ENCODE measurements around the gene GTPBP4.

GTPBP4 gene

DNA sequence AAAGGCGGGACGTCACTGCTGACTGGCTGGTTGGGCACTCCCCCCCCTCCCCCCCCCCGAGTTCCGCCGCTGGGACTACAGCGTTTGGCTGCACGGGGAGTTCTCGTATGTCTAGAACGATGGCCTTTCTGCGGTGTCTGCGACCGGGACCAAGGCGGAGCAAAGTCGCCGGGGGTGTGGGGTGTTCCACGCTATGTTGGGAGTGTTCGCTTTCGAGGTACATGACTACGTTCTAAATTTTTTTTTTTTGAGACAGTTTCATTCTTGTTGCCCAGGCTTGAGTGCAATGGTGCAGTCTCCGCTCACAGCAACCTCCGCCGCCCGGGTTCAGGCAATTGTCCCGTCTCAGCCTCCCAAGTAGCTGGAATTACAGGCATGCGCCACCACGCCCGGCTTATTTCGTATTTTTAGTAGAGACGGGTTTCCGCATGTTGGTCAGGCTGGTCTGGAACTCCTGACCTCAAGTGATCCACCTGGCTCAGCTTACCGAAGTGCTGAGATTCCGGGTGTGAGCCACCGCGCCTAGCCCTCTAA lies 61.3 kb downstream of the GTPBP4 start:
- Histone ChIP-seq H3K36me3 (ENCODE audit: insufficient read depth, low read length) (peaks cover 15% of the 10 kb centered on the region), H3K4me3 (ENCODE audit: low read length) (peak overlapping the region; percentile 91), H3K9me3 (replicated peaks; ENCODE audit: low read length) (no peaks in the 10 kb centered on the region), H3K4me2 (ENCODE audit: low read length) (peak overlapping the region; percentile 85), H3K9ac (ENCODE audit: low read depth, low read length) (peak overlapping the region; percentile 95), H3K27me3 (ENCODE audit: control insufficient read depth, insufficient read depth, low read length) (no peaks in the 10 kb centered on the region), H3K4me1 (ENCODE audit: control insufficient read depth, insufficient read depth, low read length) (peaks cover 24% of the 10 kb centered on the region)

DNA sequence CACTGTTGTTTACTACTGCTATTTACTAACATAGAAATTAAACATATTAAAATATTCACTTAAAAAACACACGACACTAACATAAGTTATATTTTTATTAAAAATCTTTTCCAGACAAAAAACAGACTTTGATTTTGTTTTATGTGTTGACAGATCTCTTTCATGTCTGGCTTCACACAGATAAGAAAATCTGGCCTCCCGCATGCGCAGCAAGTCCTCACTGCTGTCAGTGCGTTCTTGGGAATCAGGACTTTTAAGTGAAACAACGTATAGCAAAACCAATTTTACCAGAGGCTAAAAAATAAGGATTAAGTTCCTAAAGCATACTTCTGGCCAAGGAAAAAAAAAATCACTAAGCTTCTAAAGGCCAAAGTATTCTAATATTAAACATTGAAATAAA lies 61.9 kb downstream of the GTPBP4 start:
- no peaks in the 10 kb centered on the region for H3K27me3 ChIP-seq (ENCODE audit: control insufficient read depth, insufficient read depth, low read length)
- H3K4me1 ChIP-seq (ENCODE audit: control insufficient read depth, insufficient read depth, low read length), result peaks cover 24% of the 10 kb centered on the region
- H3K9me3 ChIP-seq (replicated peaks; ENCODE audit: low read length), result no peaks in the 10 kb centered on the region
- H3K36me3 ChIP-seq (ENCODE audit: insufficient read depth, low read length), result peaks cover 15% of the 10 kb centered on the region
- H3K4me3 ChIP-seq (ENCODE audit: low read length), result peak overlapping the region; percentile 91
- peak overlapping the region; percentile 95 for H3K9ac ChIP-seq (ENCODE audit: low read depth, low read length)
- H3K4me2 ChIP-seq (ENCODE audit: low read length), result peak overlapping the region; percentile 85

DNA sequence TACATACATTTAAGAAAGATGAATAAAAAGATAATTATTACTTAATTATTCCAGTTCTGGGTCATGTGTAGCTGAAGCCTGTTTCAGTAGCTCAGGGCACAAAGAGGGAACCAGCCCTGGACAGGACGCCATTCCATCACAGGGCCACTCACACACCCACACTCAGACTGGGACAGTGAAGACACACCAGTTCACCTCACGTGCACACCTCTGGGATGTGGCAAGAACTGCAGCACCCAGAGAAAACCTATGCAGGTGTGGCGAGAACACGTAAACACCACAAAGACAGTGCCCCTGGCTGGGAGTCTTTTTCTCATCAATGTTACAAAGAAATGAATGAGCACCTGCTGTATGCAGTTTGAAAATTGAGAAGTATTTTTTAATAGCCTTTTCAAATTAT lies 62.3 kb downstream of the GTPBP4 start:
- Histone ChIP-seq H3K4me1 (ENCODE audit: control insufficient read depth, insufficient read depth, low read length) (peaks cover 27% of the 10 kb centered on the region), H3K27me3 (ENCODE audit: control insufficient read depth, insufficient read depth, low read length) (no peaks in the 10 kb centered on the region), H3K4me3 (ENCODE audit: low read length) (peak overlapping the region; percentile 91), H3K9ac (ENCODE audit: low read depth, low read length) (peak overlapping the region; percentile 95), H3K9me3 (replicated peaks; ENCODE audit: low read length) (no peaks in the 10 kb centered on the region), H3K4me2 (ENCODE audit: low read length) (peak overlapping the region; percentile 85), H3K36me3 (ENCODE audit: insufficient read depth, low read length) (peaks cover 15% of the 10 kb centered on the region)

DNA sequence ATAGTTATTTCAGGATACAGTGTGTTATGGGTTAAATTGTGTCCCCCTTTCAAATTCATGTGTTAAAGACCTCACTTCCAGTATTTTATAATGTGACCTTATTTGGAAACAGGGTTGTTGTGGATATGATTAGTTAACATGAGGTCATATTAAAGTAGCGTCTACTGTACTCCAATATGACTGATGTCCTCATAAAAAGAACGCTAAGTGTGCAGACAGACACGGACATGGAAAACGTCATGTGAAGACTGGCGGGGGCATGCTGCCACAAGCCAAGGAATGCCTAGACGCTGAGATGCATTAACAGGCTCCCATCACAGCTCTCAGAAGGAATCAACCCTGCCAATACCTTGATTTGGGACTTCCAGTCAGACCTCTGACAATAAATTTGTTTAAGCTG lies 66.5 kb downstream of the GTPBP4 start:
- peak overlapping the region; percentile 87 for H3K4me2 ChIP-seq (ENCODE audit: low read length)
- peak overlapping the region; percentile 98 for H3K4me3 ChIP-seq (ENCODE audit: low read length)
- peaks cover 32% of the 10 kb centered on the region for H3K4me1 ChIP-seq (ENCODE audit: control insufficient read depth, insufficient read depth, low read length)
- no peaks in the 10 kb centered on the region for H3K9me3 ChIP-seq (replicated peaks; ENCODE audit: low read length)
- no peaks in the 10 kb centered on the region for H3K27me3 ChIP-seq (ENCODE audit: control insufficient read depth, insufficient read depth, low read length)
- peaks cover 23% of the 10 kb centered on the region for H3K36me3 ChIP-seq (ENCODE audit: insufficient read depth, low read length)
- peak overlapping the region; percentile 100 for H3K9ac ChIP-seq (ENCODE audit: low read depth, low read length)

DNA sequence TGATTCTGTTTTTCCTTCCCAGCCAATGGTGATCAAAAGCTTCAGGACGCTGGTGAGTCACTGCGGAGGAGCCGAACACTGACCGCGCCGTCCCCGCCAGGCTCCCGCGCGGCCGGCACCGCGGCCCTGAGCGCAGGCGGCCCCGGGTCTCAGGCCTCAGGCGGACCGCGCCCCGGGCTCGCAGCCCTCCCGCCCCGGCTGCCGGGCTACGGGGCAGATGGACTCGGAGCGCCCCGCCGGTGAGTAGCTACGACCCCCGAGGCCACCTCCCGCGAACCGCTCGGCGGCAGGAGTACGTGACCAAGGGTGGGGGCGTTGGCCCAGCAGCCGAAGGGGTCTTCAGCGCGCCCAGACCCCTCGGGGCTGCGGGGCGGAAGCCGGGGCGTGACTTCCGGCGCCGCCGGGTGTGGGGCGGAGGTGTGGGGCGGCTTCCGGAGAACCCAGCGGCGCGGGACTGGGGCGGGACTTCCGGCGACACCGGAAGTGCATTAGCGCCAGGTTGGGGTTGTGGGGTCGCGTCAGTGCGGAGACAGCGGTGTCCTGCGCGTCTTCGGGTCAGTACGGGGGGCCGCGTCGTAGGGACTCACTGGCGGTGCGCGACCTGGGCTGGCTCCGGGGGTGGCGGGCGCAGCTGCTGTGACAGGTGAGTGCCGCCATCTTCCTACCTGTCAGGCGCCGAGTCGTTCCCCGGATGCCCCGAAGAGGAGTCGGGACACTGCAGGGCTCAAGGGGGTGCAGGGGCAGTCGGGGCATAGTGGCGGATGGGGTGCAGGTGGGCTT lies 68.3 kb downstream of the GTPBP4 start, which contains the start of gene WDR37:
Gene WDR37, plus strand, starts transcription at position 60 of the 780 bp plus-strand sequence. CDS start 15,771 bp downstream, outside the sequence.
- Histone ChIP-seq H3K36me3 (ENCODE audit: insufficient read depth, low read length) (peaks cover 20% of the 10 kb centered on the region), H3K4me2 (ENCODE audit: low read length) (peak within 1 kb of the TSS; percentile 87), H3K27me3 (ENCODE audit: control insufficient read depth, insufficient read depth, low read length) (no peaks in the 10 kb centered on the region), H3K4me1 (ENCODE audit: control insufficient read depth, insufficient read depth, low read length) (peaks cover 23% of the 10 kb centered on the region), H3K4me3 (ENCODE audit: low read length) (peak within 1 kb of the TSS; percentile 98), H3K9ac (ENCODE audit: low read depth, low read length) (peak within 1 kb of the TSS; percentile 100), H3K9me3 (replicated peaks; ENCODE audit: low read length) (no peaks in the 10 kb centered on the region)

DNA sequence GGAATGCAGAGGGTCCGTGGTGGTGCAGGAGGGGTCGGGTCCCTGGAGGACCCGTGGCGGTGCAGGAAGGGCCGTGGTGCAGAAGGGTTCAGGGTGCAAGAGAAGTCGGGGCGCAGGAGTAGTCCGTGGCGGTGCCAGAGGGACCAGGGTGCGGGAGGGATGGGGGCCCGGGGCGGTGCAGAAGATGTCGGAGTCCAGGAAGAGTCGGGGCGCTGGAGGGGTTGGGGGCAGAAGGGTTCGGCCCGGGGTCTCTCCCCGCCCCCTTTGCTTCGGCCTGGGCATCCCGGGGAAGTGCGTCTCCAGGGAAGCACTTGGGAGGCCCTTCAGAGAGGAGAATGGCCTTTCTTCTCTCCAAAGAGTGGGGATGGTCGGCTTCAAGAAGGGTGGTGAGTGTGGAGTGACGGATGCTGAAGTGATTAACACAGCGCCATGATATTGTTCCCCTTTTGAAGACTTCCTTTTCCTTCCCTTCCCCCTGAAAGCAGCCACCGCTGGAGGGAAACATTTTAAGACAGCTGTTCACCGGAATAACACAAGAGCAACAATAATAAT lies 68.9 kb downstream of the GTPBP4 start:
- Histone ChIP-seq H3K4me2 (ENCODE audit: low read length) (peak overlapping the region; percentile 87), H3K36me3 (ENCODE audit: insufficient read depth, low read length) (peaks cover 20% of the 10 kb centered on the region), H3K9ac (ENCODE audit: low read depth, low read length) (peak overlapping the region; percentile 100), H3K9me3 (replicated peaks; ENCODE audit: low read length) (no peaks in the 10 kb centered on the region), H3K4me1 (ENCODE audit: control insufficient read depth, insufficient read depth, low read length) (peaks cover 23% of the 10 kb centered on the region), H3K4me3 (ENCODE audit: low read length) (peak overlapping the region; percentile 98), H3K27me3 (ENCODE audit: control insufficient read depth, insufficient read depth, low read length) (no peaks in the 10 kb centered on the region)

DNA sequence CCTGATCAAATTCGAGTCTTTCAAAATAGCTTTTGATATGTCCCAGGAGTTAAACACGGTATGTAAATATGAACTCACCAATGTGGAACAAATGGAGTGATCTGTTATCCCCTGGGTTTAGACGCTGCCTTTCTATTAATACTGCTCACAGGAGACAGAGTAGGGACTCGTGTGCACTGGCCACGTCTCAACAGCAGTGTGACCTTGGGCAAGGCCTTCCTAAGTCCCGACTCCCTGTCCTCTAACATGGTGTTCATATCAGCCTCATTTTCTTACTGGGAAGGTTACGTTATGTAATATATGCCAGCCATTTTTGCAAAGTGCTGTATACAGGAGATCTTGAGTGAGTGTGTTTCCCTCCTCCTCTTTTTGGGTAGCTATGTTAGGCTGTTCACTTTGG lies 69.8 kb downstream of the GTPBP4 start:
- Histone ChIP-seq H3K4me3 (ENCODE audit: low read length) (peak overlapping the region; percentile 98), H3K4me1 (ENCODE audit: control insufficient read depth, insufficient read depth, low read length) (peaks cover 23% of the 10 kb centered on the region), H3K36me3 (ENCODE audit: insufficient read depth, low read length) (peaks cover 12% of the 10 kb centered on the region), H3K4me2 (ENCODE audit: low read length) (peak overlapping the region; percentile 87), H3K9ac (ENCODE audit: low read depth, low read length) (no peak overlapping the region), H3K27me3 (ENCODE audit: control insufficient read depth, insufficient read depth, low read length) (no peaks in the 10 kb centered on the region), H3K9me3 (replicated peaks; ENCODE audit: low read length) (no peaks in the 10 kb centered on the region)

DNA sequence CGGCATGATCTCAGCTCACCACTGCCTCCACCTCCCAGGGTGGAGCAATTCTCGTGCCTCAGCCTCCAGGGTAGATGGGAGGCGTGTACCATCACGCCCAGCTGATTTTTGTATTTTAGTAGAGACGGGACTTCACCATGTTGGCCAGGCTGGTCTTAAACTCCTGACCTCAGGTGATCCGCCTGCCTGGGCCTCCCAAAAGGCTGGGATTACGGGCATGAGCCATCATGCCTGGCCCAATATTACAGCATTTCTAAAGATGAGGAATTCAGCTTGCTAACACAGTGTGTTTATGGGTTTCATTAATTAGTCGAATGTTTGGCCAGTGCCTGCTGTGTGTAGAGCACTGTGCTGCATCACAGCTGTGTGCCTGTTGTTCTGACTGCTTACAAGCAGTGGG lies 71.7 kb downstream of the GTPBP4 start:
- no peak overlapping the region for H3K9ac ChIP-seq (ENCODE audit: low read depth, low read length)
- peaks cover 14% of the 10 kb centered on the region for H3K4me1 ChIP-seq (ENCODE audit: control insufficient read depth, insufficient read depth, low read length)

DNA sequence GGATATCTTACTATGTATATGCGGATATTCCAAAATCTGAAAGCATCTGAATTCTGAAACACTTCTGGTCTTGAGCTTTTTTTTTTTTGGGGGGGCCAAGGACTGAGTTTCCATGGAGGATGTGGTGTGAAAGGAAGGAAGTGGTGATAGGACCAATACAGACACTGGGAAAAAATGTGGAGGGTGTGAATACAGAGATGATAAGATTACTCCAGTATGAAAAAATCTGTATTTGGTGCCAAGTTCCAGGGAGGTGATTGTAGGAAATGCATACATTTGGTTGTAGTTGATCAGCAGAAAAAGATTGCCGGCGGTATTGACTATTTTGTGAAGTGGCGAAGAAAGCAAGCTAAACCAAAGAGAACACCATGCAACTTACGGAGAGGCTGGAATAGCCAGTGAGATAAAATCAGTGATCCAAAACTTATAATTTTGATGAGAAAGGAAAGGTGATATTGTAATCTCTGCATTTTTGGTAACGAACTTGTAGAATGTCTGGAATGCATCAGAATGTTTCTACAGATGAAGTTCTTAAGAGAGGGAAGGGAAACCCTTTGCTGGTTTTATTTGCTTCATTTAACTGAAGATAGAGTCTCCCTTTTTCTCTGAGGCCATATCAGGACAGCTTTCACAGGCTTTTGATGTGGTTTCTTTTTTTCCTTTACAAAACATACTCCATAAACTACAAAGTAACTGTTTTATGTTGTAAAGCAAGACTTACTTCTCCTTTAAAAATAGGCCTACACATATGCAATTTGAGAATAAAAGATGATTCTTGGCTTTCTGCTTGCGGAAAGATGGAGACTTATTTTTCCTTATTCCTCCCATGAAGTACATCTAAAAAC lies 73.9 kb downstream of the GTPBP4 start:
- H3K4me1 ChIP-seq (ENCODE audit: control insufficient read depth, insufficient read depth, low read length), result peaks cover 9% of the 10 kb centered on the region
- no peak overlapping the region for H3K9ac ChIP-seq (ENCODE audit: low read depth, low read length)
- H3K36me3 ChIP-seq (ENCODE audit: insufficient read depth, low read length), result peaks cover 18% of the 10 kb centered on the region
- H3K4me2 ChIP-seq (ENCODE audit: low read length), result no peak overlapping the region
- no peaks in the 10 kb centered on the region for H3K27me3 ChIP-seq (ENCODE audit: control insufficient read depth, insufficient read depth, low read length)
- no peaks in the 10 kb centered on the region for H3K9me3 ChIP-seq (replicated peaks; ENCODE audit: low read length)
- no peak overlapping the region for H3K4me3 ChIP-seq (ENCODE audit: low read length)

More for the DNA sequence above, 71.7 kb downstream of the GTPBP4 start:
- Histone ChIP-seq H3K4me3 (ENCODE audit: low read length) (no peak overlapping the region), H3K36me3 (ENCODE audit: insufficient read depth, low read length) (peaks cover 17% of the 10 kb centered on the region), H3K9me3 (replicated peaks; ENCODE audit: low read length) (no peaks in the 10 kb centered on the region), H3K4me2 (ENCODE audit: low read length) (no peak overlapping the region), H3K27me3 (ENCODE audit: control insufficient read depth, insufficient read depth, low read length) (no peaks in the 10 kb centered on the region)

DNA sequence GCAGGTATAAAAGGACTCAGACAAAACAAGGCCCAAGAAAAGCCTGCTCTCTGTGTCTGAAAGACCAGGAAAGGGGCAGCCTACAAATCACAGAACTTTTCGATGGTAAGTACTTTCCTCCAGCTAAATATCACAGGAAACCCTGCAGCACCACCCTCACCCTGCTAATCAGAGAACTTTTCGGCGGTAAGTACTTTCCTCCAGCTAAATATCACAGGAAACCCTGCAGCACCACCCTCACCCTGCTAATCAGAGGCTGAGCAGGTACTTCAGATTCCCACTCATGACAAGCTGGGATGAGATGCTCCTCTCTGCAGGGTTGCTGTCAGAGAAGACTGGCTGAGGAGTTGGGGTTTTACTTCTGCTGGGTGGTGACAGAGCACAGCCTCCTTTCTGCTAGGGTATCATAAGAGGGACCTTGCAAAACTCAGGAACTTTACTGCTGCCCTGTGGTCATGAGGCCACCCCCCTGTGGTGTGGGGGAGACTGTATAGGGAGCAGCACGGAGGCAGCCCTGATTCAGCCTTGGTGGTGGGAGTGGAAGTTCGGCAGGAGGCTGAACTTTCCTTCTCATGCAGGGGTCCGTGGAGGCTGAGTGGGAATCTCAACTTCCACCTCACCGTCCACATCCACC lies 75.1 kb downstream of the GTPBP4 start:
- H3K4me3 ChIP-seq (ENCODE audit: low read length), result no peak overlapping the region
- no peak overlapping the region for H3K9ac ChIP-seq (ENCODE audit: low read depth, low read length)
- H3K27me3 ChIP-seq (ENCODE audit: control insufficient read depth, insufficient read depth, low read length), result no peaks in the 10 kb centered on the region
- no peaks in the 10 kb centered on the region for H3K9me3 ChIP-seq (replicated peaks; ENCODE audit: low read length)
- H3K36me3 ChIP-seq (ENCODE audit: insufficient read depth, low read length), result peaks cover 18% of the 10 kb centered on the region
- no peaks in the 10 kb centered on the region for H3K4me1 ChIP-seq (ENCODE audit: control insufficient read depth, insufficient read depth, low read length)
- H3K4me2 ChIP-seq (ENCODE audit: low read length), result no peak overlapping the region

DNA sequence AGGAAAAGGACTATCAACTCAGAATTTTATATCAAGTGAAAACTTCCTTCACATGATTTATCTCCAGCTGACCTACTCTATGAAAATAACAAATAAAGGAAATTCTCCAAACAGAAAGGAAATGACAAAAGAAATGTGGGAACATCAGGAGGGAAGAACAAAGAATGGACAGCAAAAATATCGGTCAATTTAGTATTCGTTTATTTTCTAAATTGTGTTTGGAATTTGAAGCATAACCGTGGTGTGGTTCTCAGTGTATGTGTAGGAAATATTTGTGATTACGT lies 76.7 kb downstream of the GTPBP4 start:
- Histone ChIP-seq H3K9me3 (replicated peaks; ENCODE audit: low read length) (no peaks in the 10 kb centered on the region), H3K27me3 (ENCODE audit: control insufficient read depth, insufficient read depth, low read length) (no peaks in the 10 kb centered on the region), H3K9ac (ENCODE audit: low read depth, low read length) (no peak overlapping the region), H3K36me3 (ENCODE audit: insufficient read depth, low read length) (peaks cover 13% of the 10 kb centered on the region), H3K4me3 (ENCODE audit: low read length) (no peak overlapping the region), H3K4me1 (ENCODE audit: control insufficient read depth, insufficient read depth, low read length) (no peaks in the 10 kb centered on the region), H3K4me2 (ENCODE audit: low read length) (no peak overlapping the region)

Data from skeletal muscle satellite cell (primary cell).